ENCODE data around the gene SPEN.
"Not testable (repeated sequence)": the region's sequence is repeated elsewhere in the genome, so short reads cannot be mapped to it uniquely, and the experiment has no call there.

Gene SPEN

DNA sequence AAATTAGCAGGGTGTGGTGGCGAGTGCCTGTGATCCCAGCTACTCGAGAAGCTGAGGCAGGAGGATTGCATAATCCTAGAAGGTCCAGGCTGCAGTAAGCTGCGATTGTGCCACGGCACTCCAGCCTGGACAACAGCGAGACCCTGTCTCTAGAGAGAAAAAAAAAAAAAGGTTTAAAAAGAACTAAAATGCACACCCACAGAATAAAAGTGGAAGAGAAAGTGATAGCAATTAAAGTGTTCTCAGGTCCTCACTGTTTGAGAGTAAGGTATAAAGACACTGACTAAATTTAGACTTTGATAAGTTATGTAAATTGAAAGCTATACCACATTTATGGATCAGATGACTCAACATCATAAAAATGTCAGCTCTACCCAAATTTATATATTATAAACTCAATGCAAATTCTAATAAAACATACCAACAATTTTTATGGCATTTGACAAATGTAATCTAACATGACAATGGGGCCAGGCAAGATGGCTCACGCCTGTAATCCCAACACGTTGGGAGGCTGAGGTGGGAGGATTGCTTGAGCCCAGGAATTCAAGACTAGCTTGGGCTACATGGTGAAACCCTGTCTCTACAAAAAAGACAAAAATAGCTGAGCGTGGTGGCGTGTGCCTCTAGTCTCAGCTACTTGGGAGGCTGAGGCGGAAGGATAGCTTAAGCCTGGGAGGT is 116.6 kb downstream of the SPEN start:
- no peak for DNase-seq

DNA sequence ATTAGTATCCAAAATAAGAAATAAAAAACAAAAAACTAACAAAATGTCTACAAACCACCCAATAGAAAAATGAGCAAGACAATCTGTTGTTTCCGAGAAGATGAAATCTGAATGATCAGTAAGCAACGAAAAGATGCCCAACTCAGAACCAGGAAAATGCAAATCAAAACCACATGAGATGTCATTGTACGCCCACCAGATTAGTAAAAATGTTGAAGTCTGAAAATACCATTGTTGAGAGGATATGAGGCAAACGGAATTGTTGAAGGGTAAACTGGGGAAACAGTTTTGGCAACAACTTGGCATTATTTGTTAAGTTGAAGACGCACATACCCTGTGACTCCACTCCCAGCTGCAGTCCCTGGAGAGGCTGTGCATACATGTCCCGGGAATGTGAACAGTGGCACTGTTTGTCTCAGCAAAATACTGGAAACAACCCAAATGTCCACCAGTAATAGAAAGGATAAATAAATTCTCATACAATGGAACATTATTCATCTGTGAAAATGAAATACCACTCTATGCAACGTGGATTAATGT is 117.8 kb downstream of the SPEN start:
- DNase-seq = no peak

DNA sequence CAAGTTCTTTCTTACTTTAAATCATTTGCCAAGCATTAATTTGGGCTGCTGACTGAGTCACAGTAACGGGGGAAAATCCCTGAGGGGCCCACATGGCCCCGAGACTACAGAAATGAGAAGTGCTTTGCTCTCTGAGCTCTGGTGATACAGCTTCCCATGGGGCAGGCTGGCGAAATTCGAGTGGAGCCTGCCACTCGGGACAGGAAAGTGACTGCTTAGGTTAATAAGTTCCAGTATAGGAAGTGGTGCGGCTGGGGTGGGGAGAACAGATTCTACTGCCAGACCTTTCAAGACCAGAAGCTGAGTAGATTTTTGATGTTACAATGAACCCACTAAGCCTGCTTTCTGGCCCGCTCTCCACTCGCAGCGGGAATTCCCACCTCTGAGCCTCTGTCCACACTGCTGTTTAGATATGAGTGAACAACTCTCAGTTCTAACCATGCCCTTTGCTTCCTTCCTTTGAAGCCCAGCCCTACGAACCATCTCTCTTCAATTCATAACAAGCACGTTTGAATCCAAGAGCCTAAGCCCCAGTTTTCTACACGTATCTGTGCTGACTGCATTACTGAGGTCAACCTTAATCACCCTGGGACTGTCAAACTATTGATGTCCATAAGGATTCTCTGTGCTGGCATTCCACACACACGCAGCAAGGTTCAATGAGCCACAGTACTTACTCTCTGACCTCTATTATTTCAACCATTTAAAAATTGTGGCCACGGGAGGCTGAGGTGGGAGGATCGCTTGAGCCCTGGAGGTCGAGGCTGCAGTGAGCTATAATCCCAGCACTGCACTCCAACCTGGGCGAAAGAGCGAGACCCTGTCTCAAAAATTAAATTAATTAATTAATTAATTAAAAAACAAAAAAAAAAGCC is 118.8 kb downstream of the SPEN start:
- no peak for DNase-seq

DNA sequence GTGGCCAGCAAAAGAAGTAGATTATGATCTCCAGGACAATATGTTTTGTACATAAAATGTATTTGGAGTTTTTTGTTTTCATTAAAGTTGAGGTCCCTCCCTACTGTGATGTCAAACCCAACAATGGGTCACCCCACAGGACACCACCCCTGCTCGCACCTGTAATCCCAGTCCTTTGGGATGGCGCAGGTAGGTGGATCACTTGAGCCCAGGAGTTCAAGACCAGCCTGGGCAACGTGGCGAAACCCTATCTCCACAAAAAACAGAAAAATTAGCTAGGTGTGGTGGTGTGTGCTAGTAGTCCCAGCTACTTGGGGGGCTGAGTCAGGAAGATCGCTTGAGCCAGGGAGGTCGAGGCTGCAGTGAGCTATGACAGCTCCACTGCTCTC is 119.4 kb downstream of the SPEN start:
- DNase-seq = no peak

DNA sequence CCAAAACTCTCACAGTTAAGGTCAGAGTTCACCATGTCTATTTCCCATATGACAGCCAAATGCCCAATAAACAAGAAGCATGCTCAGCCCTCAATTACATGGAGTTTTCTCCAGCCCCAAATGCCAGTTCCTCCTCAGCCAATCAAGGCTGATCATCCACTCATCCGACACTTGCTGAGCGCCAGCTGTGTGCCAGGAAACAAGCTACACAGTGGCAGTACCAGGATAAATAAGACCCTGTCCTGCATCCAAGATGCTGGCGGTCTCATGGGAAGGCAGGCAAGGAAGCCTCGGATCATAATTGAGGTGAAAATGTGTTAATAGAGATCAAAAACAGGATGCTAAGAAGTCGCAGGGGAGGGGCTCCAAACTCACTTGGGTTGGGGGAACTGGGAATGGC is 120.7 kb downstream of the SPEN start:
- no peak for DNase-seq

DNA sequence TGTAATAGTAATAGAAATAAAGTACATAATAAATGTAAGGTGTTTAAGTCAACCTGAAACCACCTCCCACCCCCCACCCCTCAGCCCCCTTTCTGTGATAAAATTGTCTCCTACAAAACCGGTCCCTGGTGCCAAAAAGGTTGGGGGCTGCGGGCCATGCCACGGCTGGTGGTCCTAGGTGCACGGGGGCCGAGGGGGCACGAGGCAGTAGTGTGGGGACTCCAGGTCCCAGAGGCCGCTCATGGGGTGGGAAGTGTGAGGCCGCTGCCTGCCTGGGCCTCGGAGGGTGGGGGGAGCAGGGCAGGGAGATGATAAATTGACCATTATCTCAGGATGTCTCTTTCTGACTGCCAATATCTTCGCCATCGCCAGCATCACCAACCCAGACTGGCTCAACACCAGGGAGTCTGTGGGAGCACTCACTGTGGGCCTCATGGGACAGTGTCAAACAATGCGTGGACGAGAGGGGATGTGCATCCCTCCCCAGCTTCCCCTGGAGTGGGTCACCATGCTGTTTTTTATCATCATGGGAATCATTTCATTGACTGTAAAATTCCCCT is 121.9 kb downstream of the SPEN start:
- no peak for DNase-seq

DNA sequence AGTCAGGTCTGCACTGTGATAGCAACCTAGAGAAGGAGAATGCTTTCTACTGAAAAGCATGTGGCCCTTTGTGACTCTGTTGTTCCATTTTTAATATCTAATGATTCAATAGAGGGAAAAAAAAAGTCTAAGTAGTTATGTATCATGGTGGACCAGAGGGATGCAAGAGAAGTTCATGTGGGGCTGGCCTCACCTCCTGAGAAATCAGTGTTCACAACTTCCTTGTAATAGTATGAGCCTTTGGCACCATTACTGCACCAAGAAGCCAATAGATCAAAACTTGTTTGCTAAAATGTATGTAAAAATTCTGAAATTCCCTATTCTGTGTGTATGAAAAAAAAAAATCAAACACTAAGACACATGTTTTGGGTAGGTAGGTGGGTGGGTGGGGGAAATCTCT is 123.4 kb downstream of the SPEN start:
- no peak for DNase-seq

DNA sequence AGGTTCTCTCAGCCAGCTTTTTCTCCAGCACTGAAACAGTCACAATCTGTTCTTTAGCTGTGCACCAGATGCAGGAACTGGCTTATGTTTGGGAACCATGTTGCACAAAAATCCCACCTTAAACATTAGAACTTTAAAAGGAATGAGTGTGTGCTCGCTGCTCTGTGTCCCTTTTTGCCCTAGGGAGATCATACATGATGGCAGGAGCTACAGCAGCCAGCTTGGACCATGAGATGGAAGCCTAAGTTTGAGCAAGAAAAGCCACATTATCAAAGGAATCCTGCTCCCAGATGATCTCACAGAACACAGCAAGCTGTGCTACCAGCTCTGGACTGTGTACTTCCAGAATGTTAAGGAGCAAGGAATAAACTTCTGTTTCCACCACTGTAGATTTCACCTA is 124.9 kb downstream of the SPEN start:
- DNase-seq = no peak

DNA sequence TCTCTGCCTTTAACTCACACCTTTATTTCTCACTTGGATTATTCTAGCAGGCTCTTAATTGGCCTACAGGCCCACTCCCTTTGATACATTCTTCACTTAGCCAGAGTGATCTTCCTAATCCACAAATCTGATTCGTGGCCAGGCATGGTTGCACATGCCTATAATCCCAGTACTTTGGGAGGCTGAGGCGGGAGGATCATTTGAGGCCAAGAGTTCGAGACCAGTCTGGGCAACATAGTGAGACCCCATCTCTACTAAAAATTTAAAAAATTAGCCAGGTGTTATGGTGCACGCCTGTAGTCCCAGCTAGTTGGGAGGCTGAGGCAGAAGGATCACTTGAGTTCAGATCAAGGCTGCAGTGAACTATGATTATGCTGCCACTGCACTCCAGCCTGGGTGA is 126.3 kb downstream of the SPEN start:
- no peak for DNase-seq

DNA sequence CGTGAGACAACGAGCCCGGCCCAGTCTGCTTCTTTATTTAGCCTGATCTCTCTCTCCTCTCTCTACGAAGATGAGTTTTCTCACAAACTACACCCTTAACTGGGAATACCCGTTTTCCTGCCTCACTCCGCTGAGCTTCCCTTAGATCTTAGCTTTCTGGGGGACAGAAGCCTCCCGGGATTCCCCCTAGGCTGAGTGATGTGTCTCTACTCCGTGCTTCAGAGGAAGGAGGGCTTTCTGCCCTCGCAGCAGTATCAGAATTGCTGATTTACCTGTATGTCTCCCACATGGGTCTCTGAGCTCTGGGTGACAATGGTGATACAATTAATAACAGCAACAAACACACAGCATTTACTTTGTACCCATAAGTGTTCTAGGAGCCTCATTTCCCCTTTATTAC is 127.3 kb downstream of the SPEN start:
- no peak for DNase-seq

DNA sequence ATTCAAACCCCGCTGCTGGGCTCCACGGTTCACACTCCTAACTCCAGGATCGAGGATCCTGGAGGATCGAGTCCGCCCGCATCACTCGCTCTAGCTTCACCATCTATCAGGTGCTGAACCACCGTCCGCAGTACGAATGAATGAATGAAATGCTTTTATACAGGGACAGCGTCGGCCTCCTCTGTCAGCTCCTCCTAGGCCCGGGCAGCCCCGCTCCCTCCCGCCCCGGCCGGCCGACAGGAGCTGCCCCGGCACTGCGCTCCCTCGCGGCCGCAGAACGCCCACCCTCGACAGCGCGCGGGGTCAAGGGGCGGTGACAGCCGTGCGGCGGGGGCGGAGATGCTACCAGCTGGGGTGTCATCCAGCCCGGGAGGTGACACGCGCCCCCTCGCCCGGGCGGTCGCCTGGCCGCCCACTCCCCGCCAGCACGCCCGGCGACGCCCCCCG is 127.9 kb downstream of the SPEN start:
- no peak for DNase-seq

DNA sequence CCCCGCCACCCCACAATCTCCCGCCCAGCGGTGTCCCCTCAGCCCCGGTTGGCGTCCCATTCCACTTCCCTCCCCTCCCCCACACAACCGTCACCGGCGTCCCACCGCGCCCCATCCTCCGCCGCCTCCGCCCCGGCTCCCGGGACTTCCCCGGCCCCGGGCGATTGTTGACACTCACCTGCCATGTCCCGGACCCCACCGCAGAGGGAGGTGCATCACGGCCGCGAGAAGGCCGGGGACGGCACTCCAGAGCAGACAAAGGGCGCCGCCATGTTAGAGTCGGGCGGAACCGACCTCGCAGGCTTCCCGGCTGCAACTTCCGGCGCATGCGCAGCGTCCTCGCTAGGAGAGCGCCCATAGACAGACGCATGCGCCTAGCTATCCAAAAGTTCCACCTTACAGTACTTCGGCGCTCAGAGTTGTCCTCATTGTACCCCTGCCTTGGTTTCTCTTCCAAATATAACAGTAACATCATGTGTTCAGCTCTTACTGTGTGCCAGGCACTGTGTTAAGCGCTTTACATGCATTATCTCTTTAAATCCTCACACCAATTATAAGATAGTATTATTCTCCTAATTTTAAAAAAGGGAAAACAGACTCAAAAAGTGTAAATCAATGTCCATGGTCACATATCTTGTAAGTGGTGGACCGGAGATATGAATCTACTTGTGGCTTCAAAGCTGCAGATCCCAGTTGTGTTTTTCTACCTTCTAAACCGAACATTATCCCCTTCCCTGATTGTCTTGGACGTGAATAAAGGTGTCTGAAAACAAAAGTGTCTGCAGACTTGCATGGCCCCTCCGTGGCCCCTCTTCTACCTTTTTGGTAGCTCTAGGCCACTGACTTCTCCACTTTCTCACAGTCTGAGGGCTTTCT is 128.5 kb downstream of the SPEN start, which contains the start of gene ZBTB17:
Gene ZBTB17 (minus strand): TSS at position 297 of the 876 bp plus-strand sequence. CDS start 27,606 bp downstream, outside the sequence.
- DNase-seq = peak; percentile 76

DNA sequence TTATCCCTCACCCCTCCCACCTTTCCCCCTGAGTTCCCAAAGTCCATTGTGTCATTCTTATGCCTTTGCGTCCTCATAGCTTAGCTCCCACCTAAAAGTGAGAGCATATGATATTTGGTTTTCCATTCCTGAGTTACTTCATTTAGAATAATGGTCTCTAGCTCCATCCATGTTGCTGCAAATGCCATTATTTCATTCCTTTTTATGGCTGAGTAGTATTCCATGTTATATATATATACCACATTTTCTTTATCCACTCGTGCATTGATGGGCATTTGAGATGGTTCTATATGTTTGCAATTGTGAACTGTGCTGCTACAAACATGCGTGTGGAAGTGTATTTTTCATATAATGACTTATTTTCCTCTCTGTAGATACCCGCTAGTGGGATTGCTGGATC is 130.4 kb downstream of the SPEN start:
- not testable (repeated sequence) for DNase-seq

DNA sequence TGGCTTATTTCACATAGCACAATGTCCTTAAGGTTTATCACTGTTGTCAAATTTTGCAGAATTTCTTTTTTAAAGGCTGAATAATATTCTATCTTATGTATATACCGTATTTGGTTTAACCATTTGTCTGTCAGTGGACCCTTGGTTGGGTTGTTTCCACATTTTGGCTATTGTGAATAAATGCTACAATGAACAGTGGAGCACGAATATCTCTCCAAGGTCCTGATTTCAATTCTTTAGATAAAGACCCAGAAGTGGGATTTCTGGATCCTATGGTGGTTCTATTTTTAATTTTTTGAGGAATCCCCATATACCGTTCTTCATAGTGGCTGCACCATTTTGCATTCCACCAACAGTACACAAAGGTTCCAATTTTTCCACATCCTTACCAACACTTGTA is 134.2 kb downstream of the SPEN start:
- no peak for DNase-seq

DNA sequence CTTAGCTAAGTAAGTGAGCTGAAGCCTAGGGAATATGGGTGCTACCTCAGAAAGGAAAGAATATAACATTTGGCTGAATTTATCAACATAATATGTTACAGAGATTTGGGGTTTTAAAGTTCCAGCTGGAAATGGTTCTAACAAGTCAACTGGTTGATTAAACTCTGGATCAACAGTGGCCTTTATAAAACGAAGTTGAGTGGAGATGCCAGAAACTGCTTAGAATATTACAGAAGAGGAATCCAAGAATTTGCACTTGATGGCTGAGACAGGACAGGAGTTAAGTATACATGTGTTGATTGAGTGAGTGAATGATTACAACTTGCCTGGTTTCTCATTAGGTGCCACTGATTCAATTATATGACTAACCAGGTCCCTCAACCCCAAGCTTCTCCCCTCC is 135.8 kb downstream of the SPEN start:
- DNase-seq = no peak

DNA sequence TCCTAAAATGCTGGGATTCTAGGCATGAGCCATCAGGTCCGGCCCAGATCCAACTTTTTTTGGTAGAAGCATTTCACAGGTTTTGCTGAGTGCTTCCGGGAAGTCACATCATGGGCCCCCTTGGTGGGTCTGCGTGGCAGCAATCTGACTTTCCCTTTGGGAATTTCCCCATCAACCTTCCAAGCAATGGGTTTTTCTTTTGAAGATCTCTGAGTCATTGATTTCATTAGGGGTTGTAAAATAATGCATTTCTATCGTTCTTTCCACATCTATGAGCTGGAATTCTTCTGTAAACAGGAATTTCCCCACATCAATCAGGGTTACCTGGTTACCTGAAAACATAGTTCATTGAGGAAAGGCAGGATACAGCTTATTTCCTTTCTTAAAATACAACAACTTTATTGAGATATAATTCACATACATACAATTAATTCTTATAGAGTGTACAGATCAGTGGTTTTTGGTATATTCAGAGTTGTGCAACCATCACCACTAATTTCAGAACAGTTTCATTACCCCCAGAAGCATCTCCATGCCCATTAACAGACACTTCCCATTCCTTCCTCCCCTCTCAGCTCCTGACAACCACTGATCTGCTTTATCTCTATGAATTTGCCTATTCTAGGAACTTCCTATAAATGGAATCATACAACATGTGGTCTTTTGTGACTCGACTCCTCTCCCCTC is 138.2 kb downstream of the SPEN start:
- DNase-seq = no peak

DNA sequence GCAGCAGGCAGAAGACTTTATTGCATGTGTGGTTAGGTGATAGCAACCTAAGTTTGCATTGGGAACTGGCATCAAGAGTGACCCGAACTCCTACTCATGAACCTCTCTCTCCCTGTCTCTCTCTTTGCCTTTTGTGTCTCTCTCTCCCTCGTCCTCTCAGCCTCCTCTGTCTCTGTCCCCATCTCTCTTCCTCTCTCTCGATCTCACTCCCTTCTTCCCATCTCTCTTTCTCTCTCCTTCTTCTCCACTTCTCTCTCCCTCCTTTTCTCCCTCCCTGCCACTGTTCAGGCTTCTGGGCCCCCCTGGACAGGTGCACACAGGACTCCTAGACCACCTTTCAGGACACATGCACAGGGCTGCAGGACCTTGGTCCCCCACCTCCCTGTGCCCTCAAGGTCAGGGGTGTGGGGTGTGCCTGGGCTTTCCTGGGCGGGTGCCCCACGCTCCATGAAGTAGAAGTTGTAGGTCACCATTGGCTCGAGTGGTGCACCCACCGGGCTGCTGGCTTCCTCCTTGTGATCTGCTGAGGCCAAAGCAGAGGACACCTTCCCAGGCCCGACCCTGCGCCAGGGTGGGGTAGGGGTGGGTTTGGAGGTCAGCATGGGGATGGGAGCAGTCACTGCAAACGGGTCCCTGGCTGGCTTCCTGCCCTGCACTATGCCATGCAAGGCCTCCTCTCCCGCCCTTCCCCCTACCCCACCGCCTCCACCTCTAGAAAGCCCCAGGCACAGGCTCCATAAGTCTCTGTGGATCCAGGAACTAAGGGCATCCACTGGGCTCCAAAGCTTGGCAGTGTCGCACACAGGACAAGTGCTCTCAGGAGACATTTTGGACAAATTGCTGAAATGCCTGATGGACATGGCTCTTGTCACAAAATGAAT is 141.6 kb downstream of the SPEN start:
- DNase-seq = no peak

DNA sequence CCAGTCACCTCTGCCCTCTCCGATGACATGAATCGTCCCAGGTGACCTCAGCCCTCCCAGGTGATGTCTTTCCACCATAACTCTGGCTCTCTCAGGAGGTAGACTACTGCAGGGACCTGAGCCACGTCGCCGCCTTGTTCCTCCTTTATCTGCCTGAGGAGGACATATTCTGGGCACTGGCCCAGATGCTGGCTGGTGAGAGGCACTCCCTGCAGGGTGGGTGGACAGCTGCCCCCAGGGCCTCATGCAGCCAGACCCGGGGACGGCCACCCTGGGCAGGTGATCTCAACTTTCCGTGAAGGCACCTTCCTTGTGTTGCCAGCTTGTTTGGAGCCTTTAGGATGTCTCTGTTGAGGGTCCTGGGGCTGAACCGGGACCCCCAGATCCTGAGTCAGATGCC is 142.3 kb downstream of the SPEN start:
- DNase-seq = no peak
